Prostate gland (tissue), 2 donors: ENCODE measurements around the gene RCOR3.

ENCODE experiments used
- POLR2A ChIP-seq: fragments of 450-650 bp; IDR thresholded peaks from one replicate; pipeline ENCODE4 v1.6.1; 2016; ENCODE audit warnings: antibody characterized with exemption, mild to moderate bottlenecking
- POLR2AphosphoS5 ChIP-seq: sonication (generic); formaldehyde crosslinking; IDR thresholded peaks from one replicate; pipeline ENCODE4 v1.6.1; 2017; ENCODE audit warnings: antibody characterized with exemption
- TF ChIP-seq, protein P1 (sequence below), 4 experiments: fragments of 200-600 bp in 2 of 4; fragments of 450-650 bp in 2 of 4; sonication (generic) in 2 of 4; IDR thresholded peaks; 1 replicate in 3 of 4; 2 replicates in 1 of 4; pipeline ENCODE4 v1.5.1; 2016 to 2019; ENCODE audit warnings: antibody characterized with exemption in 4 of 4, mild to moderate bottlenecking in 2 of 4, moderate library complexity in 2 of 4

DNA sequence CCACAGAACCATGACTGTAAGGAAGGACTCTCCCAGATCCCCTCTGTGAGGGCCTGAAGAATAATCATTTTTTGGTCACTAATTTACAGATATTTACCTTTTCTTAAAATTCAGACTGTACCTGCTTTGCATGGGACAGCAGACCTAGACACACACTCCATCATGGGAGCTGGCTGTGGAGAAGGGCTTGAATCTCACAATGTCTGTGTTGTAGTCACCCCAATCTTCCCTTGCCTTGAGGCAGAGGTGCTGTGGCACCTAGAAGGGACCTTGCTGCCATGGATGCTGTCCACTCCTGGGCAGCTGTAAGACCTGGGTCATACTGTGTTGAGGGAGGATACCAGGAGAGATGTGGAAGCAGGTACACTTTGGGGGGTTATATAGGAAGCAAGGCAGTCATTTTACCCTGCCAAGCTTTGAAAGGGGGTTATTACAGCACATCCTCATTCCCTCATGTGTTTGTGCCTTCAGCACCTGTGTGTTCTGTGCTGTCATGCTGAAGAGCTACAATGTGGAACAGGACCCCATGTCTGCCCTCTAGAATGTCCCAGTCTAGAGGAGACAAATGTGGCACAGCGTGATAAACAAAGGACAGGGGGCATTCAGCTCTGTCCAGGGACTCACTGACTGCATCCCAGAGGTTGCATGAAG is 94.5 kb downstream of the RCOR3 start:
- TF ChIP-seq POLR2A, result no peak
- TF ChIP-seq POLR2AphosphoS5, result no peak
- TF ChIP-seq, protein P1, sequence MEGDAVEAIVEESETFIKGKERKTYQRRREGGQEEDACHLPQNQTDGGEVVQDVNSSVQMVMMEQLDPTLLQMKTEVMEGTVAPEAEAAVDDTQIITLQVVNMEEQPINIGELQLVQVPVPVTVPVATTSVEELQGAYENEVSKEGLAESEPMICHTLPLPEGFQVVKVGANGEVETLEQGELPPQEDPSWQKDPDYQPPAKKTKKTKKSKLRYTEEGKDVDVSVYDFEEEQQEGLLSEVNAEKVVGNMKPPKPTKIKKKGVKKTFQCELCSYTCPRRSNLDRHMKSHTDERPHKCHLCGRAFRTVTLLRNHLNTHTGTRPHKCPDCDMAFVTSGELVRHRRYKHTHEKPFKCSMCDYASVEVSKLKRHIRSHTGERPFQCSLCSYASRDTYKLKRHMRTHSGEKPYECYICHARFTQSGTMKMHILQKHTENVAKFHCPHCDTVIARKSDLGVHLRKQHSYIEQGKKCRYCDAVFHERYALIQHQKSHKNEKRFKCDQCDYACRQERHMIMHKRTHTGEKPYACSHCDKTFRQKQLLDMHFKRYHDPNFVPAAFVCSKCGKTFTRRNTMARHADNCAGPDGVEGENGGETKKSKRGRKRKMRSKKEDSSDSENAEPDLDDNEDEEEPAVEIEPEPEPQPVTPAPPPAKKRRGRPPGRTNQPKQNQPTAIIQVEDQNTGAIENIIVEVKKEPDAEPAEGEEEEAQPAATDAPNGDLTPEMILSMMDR (IDR thresholded peaks at IDR 0.05), result no peak
